Stimulated activated CD4-positive, alpha-beta T cell treated with anti-CD3 and anti-CD28 coated beads, TNF-alpha, amount 100 ng/mL, for 48 hours (primary cell): ENCODE results near the gene HIGD2A.

Experiments
- DNase-seq, 3 donors: peaks; one replicate each; pipeline ENCODE4 v3.0.0-alpha.2; 2020; ENCODE audit warnings: low read depth in 3 of 3

The HIGD2A gene

GRCh38 chr5:176415952-176416924, 27.7 kb downstream of the HIGD2A start, which contains the start of gene CLTB:
CLTB (minus strand) TSS chr5:176416539; CDS start chr5:176416363, 176 bp downstream.
- peak; percentile 78 to 92 (median 83) for DNase-seq

DNA sequence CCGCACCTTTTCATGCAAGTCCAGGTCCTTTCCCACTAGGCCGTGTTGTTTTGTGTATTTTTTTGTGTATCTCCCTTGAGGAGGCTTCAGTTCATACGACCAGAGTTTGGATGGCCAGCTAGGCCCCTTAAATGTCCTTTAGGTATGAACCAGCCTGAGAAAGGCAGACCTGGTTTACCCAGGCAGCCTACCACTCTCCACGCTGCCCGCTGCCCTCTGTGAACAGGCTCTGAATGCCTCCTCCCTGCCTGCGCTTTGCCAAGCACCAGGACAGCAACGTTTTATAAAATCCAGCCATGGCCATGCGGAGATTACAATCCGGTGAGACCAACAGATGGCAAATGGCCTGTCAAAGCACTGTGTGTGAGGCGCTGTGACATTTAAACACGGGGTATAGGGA, 28.4 kb downstream of the HIGD2A start:
- no peak for DNase-seq

DNA sequence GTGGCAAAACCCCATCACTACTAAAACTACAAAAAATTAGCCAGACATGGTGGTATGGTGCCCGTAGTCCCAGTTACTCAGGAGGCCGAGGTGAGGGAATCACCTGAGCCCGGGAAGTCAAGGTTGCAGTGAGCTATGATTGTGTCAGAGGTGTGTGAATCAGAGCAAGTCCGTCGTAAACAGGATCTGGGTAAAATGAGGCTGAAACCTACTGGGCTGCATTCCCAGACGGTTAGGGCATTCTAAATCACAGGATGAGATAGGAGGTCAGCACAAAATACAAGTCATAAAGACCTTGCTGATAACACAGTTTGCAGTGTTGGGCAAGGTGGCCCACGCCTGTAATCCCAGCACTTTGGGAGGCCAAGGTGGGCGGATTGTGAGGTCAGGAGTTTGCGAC, 29.7 kb downstream of the HIGD2A start:
- no peak for DNase-seq

- DNase-seq = no peak
Observed at GRCh38 chr5:176420086-176420485, 31.5 kb downstream of the HIGD2A start.

GRCh38 chr5:176420972-176421544, 32.5 kb downstream of the HIGD2A start:
- no peak for DNase-seq

- no peak for DNase-seq
Observed at GRCh38 chr5:176424181-176424580, 35.6 kb downstream of the HIGD2A start.

GRCh38 chr5:176425138-176425537, 36.6 kb downstream of the HIGD2A start:
- no peak for DNase-seq

- DNase-seq = no peak
Observed at GRCh38 chr5:176425791-176426190, 37.2 kb downstream of the HIGD2A start.

DNA sequence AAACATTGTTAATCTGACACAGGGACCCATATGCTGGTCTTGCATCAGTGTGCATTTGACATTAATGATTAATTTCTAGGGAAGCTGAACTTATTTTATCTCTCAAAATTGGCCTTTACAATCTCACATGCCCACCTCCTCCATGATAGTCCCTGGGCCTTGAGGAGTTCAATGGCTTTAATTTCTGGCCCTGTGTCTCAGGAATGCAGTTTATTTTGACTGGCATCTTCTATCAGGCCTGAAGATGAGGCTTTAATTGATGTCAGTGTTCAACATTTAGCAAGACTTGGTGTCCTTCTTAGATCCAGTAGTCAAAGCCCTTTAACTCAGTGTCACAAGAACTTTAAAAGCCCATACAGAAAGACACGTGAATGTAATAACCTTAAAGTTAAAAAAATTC, 38.3 kb downstream of the HIGD2A start:
- DNase-seq = no peak

GRCh38 chr5:176427971-176428370, 39.4 kb downstream of the HIGD2A start:
- DNase-seq = no peak

GRCh38 chr5:176429972-176430371, 41.4 kb downstream of the HIGD2A start:
- no peak for DNase-seq

- no peak for DNase-seq
Observed at GRCh38 chr5:176432707-176433106, 44.2 kb downstream of the HIGD2A start.

GRCh38 chr5:176436656-176437055, 48.1 kb downstream of the HIGD2A start:
- DNase-seq = no peak

GRCh38 chr5:176438959-176439757, 50.6 kb downstream of the HIGD2A start:
- DNase-seq = no peak
